Fibroblast of skin of right biceps (primary cell): ENCODE data around the gene DMWD.

ENCODE experiments used
- DNase-seq: peaks from one replicate; pipeline ENCODE4 v3.0.0-alpha.2; 2013

Gene DMWD

GRCh38 chr19:45792470-45793177, at the start of gene DMWD:
DMWD (minus strand) TSS chr19:45792845; CDS start chr19:45792756, 89 bp downstream.
- peak; percentile 98 for DNase-seq

- no peak for DNase-seq
Measured at GRCh38 chr19:45842198-45842597, 49.6 kb upstream of the DMWD start.

GRCh38 chr19:45834970-45835369, 42.3 kb upstream of the DMWD start:
- DNase-seq, result no peak

GRCh38 chr19:45828945-45829344, 36.3 kb upstream of the DMWD start:
- no peak for DNase-seq

- DNase-seq, result no peak
Measured at GRCh38 chr19:45828523-45828922, 35.9 kb upstream of the DMWD start.

GRCh38 chr19:45827459-45828093, 34.9 kb upstream of the DMWD start:
- DNase-seq, result no peak

- DNase-seq, result no peak
Measured at GRCh38 chr19:45826934-45827333, 34.3 kb upstream of the DMWD start.

- no peak for DNase-seq
Measured at GRCh38 chr19:45825917-45826893, 33.6 kb upstream of the DMWD start.

- no peak for DNase-seq
Measured at GRCh38 chr19:45825263-45825605, 32.6 kb upstream of the DMWD start.

- no peak for DNase-seq
Measured at GRCh38 chr19:45824531-45825262, 32.1 kb upstream of the DMWD start.

GRCh38 chr19:45824041-45824471, 31.4 kb upstream of the DMWD start:
- DNase-seq, result no peak

- no peak for DNase-seq
Measured at GRCh38 chr19:45823182-45823581, 30.5 kb upstream of the DMWD start.

- DNase-seq, result no peak
Measured at GRCh38 chr19:45822716-45823115, 30.1 kb upstream of the DMWD start.

- DNase-seq, result no peak
Measured at GRCh38 chr19:45821570-45821969, 28.9 kb upstream of the DMWD start.

GRCh38 chr19:45821103-45821521, 28.5 kb upstream of the DMWD start:
- DNase-seq, result no peak

- no peak for DNase-seq
Measured at GRCh38 chr19:45820413-45821102, 27.9 kb upstream of the DMWD start.

GRCh38 chr19:45819769-45820168, 27.1 kb upstream of the DMWD start:
- no peak for DNase-seq

GRCh38 chr19:45817725-45818301, 25.2 kb upstream of the DMWD start:
- DNase-seq, result no peak

- DNase-seq, result peak; percentile 92
Measured at GRCh38 chr19:45817010-45817724, 24.5 kb upstream of the DMWD start.

- no peak for DNase-seq
Measured at GRCh38 chr19:45816236-45817009, 23.8 kb upstream of the DMWD start.
